Parathyroid adenoma (tissue), 2 donors: ENCODE data around the gene TM4SF20.

ENCODE experiments used
- H2AFZ ChIP-seq: fragments of 300-600 bp; sonication (generic); one replicate; pipeline ENCODE4 v1.7.0; 2017; ENCODE audit warnings: antibody characterized with exemption, mild to moderate bottlenecking
- H3K27ac ChIP-seq: fragments of 300-600 bp; sonication (generic); one replicate; pipeline ENCODE4 v1.7.0; 2017
- H3K27me3 ChIP-seq: fragments of 300-600 bp; sonication (generic); one replicate; pipeline ENCODE4 v1.7.0; 2017; ENCODE audit warnings: low read length; ENCODE audit not compliant: control insufficient read depth, insufficient read depth
- H3K36me3 ChIP-seq: fragments of 300-600 bp; sonication (generic); one replicate; pipeline ENCODE4 v1.7.0; 2017; ENCODE audit warnings: low read length; ENCODE audit not compliant: control insufficient read depth, insufficient read depth
- H3K4me1 ChIP-seq: fragments of 300-600 bp; sonication (generic); one replicate; pipeline ENCODE4 v1.7.0; 2017; ENCODE audit warnings: control low read depth
- H3K4me2 ChIP-seq: fragments of 300-600 bp; sonication (generic); one replicate; pipeline ENCODE4 v1.7.0; 2017; ENCODE audit warnings: low read length
- H3K4me3 ChIP-seq: fragments of 300-600 bp; sonication (generic); one replicate; pipeline ENCODE4 v1.7.0; 2017; ENCODE audit warnings: low read depth, low read length
- H3K79me2 ChIP-seq: fragments of 300-600 bp; sonication (generic); one replicate; pipeline ENCODE4 v1.7.0; 2017; ENCODE audit warnings: control low read depth
- H3K9ac ChIP-seq: fragments of 300-600 bp; sonication (generic); one replicate; pipeline ENCODE4 v1.7.0; 2017; ENCODE audit warnings: mild to moderate bottlenecking
- H3K9me3 ChIP-seq: fragments of 300-600 bp; sonication (generic); one replicate; pipeline ENCODE4 v1.7.0; 2017; ENCODE audit warnings: low read length; ENCODE audit not compliant: control insufficient read depth
- TF ChIP-seq, protein P1 (sequence below): fragments of 300-600 bp; sonication (generic); IDR thresholded peaks from one replicate; pipeline ENCODE4 v1.7.0; 2017; ENCODE audit warnings: antibody characterized with exemption, mild to moderate bottlenecking
- donor health status: primary hyperparathyroidism.

Gene TM4SF20

DNA sequence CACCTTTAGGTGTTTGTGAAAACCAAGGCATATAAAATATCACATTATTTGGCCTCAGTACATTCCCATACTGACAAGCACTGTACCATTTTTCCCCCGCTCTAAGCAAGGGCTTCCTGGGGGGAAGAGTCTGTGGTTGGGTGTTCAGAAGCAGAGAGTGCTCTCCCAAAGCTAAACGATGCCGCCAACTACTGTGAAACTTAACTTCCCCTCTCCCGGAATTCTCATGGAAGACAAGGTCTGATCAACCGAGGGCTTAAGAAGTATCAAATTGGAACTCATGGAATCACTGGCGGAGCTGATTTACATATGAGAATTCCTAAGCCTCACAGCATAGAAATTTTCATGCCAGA, 54.5 kb downstream of the TM4SF20 start:
- peak overlapping the region; percentile 95 for H3K4me3 ChIP-seq
- no peaks in the 10 kb centered on the region for H3K36me3 ChIP-seq
- peak overlapping the region; percentile 42 for H3K4me2 ChIP-seq
- H3K9ac ChIP-seq, result no peak overlapping the region
- H2AFZ ChIP-seq, result peak overlapping the region; percentile 98
- H3K9me3 ChIP-seq, result no peaks in the 10 kb centered on the region
- H3K27ac ChIP-seq, result peak overlapping the region; percentile 79
- H3K4me1 ChIP-seq, result peaks cover 8% of the 10 kb centered on the region
- H3K27me3 ChIP-seq, result no peaks in the 10 kb centered on the region
- TF ChIP-seq, protein P1, sequence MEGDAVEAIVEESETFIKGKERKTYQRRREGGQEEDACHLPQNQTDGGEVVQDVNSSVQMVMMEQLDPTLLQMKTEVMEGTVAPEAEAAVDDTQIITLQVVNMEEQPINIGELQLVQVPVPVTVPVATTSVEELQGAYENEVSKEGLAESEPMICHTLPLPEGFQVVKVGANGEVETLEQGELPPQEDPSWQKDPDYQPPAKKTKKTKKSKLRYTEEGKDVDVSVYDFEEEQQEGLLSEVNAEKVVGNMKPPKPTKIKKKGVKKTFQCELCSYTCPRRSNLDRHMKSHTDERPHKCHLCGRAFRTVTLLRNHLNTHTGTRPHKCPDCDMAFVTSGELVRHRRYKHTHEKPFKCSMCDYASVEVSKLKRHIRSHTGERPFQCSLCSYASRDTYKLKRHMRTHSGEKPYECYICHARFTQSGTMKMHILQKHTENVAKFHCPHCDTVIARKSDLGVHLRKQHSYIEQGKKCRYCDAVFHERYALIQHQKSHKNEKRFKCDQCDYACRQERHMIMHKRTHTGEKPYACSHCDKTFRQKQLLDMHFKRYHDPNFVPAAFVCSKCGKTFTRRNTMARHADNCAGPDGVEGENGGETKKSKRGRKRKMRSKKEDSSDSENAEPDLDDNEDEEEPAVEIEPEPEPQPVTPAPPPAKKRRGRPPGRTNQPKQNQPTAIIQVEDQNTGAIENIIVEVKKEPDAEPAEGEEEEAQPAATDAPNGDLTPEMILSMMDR, result no peak
- peaks cover 23% of the 10 kb centered on the region for H3K79me2 ChIP-seq

DNA sequence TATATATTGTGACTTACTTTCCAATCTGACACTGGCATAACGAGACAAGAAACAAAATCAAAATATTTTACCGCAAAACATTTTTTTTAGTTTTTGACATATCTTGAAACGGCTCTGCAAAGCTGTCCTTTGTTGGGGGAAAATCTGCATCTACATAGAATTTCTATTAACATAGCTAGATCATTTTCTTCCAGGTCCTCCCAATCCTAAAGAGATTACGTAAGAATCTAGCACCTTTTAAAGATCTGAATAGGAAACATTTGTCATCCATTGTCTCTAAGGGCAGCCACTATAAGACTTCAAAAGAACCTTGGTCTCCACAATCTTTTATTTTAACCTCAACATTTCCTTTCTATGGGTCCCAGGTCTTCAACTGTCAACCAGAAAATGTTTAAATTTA, 55.3 kb downstream of the TM4SF20 start:
- peaks cover 23% of the 10 kb centered on the region for H3K79me2 ChIP-seq
- TF ChIP-seq, protein P1, result no peak

DNA sequence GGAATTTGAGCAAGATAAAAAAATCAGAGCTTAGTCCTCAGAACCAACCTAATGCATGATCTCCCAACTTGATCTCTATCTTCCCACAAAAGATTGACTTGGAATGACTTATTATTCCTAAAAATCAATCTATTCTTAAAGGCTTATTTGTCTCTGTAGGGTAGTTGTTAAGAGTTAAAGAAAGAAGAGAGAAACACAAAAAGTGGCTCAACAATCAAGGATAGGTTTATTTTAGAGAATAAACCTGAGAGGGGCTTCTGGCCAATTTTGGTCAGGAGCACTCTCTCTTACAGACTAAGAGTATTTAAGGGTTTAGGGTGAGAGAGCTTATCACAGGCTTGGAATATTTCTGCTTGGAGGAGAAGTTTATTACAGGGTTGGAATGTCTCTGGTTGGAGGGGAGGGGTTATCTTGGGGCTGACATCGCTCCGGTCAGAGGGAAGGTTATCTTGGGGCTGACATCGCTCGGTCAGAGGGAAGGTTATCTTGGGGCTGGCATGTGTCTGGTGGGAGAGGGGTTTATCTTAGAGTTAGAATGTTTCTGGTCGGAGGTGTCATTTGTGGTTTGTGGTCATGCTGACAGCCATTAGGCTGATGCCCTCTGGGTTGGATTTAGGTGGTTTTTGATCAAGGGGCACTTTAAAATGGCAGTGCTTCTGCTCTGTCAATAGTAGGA, 56.4 kb downstream of the TM4SF20 start:
- H3K4me3 ChIP-seq, result no peak overlapping the region
- H3K36me3 ChIP-seq, result no peaks in the 10 kb centered on the region
- H3K27ac ChIP-seq, result no peak overlapping the region
- no peak overlapping the region for H3K4me2 ChIP-seq
- no peak overlapping the region for H3K9ac ChIP-seq
- peaks cover 21% of the 10 kb centered on the region for H3K79me2 ChIP-seq
- no peaks in the 10 kb centered on the region for H3K9me3 ChIP-seq
- H2AFZ ChIP-seq, result no peak overlapping the region
- H3K4me1 ChIP-seq, result peaks cover 8% of the 10 kb centered on the region
- TF ChIP-seq, protein P1, result no peak
- H3K27me3 ChIP-seq, result no peaks in the 10 kb centered on the region

More for the DNA sequence above, 55.3 kb downstream of the TM4SF20 start:
- Histone ChIP-seq H3K4me3 (no peak overlapping the region), H3K9ac (no peak overlapping the region), H3K27me3 (no peaks in the 10 kb centered on the region), H3K36me3 (no peaks in the 10 kb centered on the region), H2AFZ (no peak overlapping the region), H3K4me1 (peaks cover 8% of the 10 kb centered on the region), H3K27ac (no peak overlapping the region), H3K9me3 (no peaks in the 10 kb centered on the region), H3K4me2 (no peak overlapping the region)

DNA sequence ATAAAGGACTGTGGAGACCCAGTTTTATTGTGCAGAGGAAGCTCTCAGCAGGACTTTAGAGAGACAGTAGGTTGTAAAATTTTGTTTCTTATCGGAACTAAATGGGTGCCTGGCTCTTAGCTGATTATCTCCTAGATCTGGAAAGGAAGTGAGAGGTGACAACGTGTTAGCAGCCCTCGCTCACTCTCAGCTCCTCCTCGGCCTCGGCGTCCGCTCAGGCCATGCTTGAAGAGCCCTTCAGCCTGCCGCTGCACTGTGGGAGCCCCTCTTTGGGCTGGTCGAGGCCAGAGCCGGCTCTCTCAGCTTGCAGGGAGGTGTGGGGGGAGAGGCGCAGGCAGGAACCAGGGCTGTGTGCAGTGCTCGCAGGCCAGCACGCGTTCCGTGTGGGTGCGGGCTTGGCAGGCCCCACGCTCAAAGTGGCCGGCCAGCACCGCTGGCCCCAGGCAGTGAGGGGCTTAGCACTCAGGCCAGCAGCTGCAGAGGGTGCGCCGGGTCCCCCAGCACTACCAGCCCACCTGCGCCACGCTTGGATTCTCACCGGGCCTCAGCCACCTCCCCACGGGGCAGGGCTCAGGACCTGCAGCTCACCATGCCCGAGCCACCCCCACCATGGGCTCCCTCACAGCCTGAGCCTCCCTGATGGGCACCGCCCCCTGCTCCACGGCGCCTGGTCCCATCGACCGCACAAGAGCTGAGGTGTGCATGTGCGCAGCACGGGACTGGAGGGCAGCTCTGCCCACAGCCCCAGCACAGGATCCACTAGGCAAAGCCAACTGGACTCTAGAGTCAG, 58.6 kb downstream of the TM4SF20 start:
- Histone ChIP-seq H3K27me3 (no peaks in the 10 kb centered on the region), H3K4me1 (no peaks in the 10 kb centered on the region), H3K9ac (no peak overlapping the region), H3K79me2 (peaks cover 6% of the 10 kb centered on the region), H2AFZ (no peak overlapping the region), H3K4me3 (no peak overlapping the region), H3K27ac (no peak overlapping the region), H3K4me2 (no peak overlapping the region), H3K36me3 (no peaks in the 10 kb centered on the region), H3K9me3 (no peaks in the 10 kb centered on the region)
- TF ChIP-seq, protein P1, result no peak
